SIG-M5 treated with dmso at 0.1 percent for 504 hours (cell line): Measurements from ENCODE around the gene KRTAP4-5.
"Not testable (repeated sequence)": the region's sequence is repeated elsewhere in the genome, so short reads cannot be mapped to it uniquely, and the experiment has no call there.

Source experiments
- DNase-seq: peaks from one replicate; lab custom pipeline; 2025; ENCODE audit not compliant: unreplicated experiment; lab: John Stamatoyannopoulos, UW

KRTAP4-5 gene

GRCh38 chr17:41147531-41148204 lies 2.0 kb downstream of the KRTAP4-5 start:
- DNase-seq = no peak

DNA sequence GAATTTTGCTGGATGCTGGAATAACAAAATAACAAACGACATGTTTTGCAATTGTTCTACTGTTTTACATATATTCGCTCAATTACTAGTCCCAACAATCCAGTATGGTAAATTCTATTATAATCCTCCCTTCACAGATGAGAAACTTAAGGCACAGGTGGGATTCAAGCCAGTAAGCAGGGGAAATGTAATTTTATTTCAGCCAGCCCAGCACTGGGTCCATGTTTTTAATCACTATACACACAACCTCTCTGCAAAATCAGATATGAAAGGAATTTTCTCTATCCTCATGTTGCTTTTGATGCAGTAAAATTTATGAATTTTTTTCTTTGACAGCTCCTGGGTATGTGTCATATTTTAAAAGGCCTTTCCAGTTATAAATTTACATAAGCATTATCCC lies 4.4 kb downstream of the KRTAP4-5 start:
- DNase-seq = no peak

DNA sequence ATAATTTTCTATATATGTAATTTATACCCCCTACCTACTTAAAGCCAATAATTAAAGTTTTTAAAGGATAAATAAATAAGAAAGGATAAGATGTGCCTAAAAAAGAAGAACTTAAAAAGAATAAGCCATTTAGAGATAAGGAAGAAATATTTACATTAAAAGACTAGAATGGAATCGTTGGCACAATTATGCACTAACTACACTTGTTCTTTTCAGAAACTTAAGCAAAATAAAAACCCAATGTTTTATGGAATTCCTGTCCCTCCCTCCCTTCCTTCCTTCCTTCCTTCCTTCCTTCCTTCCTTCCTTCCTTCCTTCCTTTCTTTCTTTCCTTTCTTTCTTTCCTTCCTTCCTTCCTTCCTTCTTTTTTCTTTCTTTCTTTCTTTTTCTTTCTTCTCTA lies 4.8 kb downstream of the KRTAP4-5 start:
- DNase-seq = no peak

GRCh38 chr17:41141361-41141760 lies 8.3 kb downstream of the KRTAP4-5 start:
- no peak for DNase-seq

GRCh38 chr17:41140360-41141131 lies 9.1 kb downstream of the KRTAP4-5 start, which contains the start of gene KRTAP4-6:
Gene KRTAP4-6, minus strand, starts transcription at chr17:41140544. Its CDS starts 57 bp downstream, at chr17:41140487.
- DNase-seq = no peak

GRCh38 chr17:41139865-41140264 lies 9.8 kb downstream of the KRTAP4-5 start:
- not testable (repeated sequence) for DNase-seq

DNA sequence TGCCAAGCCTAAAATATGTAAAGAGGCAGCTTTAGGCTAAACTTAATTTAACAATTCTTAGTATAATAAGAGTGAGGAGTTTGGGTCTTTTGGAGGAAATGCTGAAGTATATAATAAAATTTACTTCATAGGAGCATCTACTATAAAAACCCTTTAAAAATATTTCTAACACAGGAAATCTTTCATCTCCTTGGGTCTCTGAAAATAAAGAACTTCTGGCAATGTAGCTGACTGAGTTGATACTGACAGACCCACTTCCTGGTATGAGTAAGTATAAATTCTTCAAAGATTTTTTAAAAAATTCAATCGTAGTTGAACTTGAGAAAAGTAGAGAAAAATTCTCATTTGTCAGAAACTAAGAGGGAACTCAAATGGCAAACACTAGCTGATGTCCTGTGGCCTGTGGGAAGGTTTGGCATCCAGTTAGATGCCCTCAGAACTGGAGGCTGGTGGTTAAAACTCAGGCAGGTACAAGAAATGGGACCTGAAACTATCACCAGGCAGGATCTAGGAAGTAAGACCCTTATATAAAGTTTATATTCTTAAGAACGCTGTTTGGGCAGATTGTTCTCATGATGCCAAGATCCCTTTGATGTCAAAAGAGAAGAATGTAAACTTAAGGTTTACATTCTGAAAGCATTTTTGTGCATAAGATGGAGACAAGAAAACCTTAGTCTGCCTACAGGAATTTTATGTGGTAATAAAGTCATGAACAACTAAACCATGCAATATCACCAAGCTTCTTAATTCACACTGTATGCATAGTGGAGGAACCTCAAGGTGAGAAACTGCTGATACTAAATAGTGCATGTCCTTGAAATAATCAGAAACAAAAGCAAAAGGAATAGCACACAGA lies 15.5 kb downstream of the KRTAP4-5 start:
- no peak for DNase-seq

DNA sequence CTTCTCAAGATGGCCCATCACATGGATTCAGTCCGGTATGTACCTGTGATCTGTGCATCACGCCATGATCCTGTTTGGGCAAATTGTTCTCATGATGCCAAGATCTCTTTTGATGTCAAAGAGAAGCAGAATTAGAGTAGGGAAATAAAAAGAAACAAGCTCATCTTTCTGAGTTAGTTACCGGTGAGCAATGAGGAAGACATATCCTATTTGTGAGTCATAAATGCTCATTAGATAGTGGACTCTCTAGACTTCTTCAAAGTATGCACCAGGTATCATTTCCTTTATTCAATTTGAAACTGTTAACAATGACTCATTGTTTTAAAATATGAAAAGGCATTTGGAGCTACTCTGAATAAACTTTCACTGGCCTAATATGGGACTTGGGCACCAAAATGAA lies 17.6 kb downstream of the KRTAP4-5 start:
- no peak for DNase-seq

DNA sequence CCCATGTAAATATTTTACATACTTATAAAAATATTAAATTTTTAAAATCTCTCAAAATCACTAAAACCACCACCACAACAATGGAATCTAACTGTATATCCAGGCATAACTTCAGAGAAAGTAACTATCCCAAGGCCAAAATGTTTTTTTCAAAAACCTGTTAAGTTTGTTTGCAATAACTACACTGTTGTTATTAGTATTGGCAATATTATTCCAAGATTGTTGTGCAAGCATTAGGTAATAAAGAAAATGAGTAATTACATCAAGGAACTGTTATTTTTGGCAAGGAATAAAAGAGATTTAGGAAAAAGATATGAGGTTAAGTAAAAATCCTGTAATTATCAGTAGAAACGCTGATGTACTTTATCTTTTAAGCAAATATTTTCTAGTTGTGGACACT lies 22.3 kb downstream of the KRTAP4-5 start:
- no peak for DNase-seq

- no peak for DNase-seq
Observed at GRCh38 chr17:41126412-41126811, 23.2 kb downstream of the KRTAP4-5 start.

DNA sequence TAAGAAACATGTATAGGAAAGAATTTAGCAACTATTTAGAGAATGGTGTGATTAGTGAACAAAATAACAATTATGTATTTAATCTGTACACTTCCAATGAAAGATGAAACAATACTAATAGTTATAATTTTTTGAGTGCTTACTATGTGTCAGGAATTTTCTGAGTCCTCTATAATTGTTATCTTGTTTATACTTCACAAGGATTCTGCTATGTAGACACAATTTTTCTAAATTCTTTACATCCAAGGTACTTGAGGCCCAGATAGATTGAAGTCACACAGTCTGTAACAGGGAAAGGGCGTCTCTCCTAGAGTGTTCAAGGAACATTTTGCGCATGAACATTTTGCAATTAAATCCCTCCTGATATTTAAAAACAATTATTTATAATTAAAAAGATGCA lies 24.6 kb downstream of the KRTAP4-5 start:
- no peak for DNase-seq

DNA sequence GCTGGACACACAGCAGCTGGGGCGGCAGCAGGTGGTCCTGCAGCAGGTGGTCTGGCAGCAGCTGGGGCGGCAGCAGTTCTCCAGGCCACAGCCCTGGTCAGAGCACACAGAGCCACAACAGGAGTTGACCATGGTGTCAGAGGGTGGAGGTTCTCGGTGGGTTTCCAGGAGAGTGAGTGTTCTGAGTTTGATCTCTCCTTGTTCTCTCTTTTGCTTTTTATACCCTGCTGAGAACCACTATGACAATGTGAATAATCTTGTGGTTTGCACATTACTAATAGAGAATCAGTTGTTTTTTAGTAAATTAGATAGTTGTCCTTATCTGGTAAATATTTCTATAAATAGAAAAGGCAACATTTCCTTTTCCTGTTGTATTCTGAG lies 25.6 kb downstream of the KRTAP4-5 start, which contains the start of gene KRTAP4-12:
Gene KRTAP4-12, minus strand, starts transcription at position 192 of the 381 bp plus-strand sequence. Its CDS starts 60 bp downstream, at position 132.
- DNase-seq = not testable (repeated sequence)

DNA sequence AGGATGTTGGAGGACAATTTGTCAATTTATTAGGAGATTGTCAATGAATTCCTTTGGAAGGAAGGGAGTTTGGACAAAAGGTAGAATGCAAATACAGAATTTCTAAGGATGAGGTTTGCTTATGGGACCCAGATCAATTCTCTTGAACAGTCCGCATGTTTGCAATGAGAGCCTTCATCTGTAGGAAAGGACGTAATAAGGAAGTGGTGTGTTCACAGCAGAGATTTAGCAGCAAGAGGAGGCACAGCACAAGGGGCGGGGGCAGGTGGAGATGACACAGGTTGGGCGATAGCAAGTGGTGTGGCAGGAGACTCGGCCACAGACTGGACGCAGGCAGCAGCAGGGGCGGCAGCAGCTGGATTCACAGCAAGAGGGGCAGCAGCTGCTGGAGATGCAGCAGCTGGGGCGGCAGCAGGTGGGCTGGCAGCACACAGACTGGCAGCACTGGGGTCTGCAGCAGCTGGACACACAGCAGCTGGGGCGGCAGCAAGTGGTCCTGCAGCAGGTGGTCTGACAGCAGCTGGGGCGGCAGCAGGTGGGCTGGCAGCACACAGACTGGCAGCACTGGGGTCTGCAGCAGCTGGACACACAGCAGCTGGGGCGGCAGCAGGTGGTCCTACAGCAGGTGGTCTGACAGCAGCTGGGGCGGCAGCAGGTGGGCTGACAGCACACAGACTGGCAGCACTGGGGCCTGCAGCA lies 26.2 kb downstream of the KRTAP4-5 start:
- DNase-seq = not testable (repeated sequence)

DNA sequence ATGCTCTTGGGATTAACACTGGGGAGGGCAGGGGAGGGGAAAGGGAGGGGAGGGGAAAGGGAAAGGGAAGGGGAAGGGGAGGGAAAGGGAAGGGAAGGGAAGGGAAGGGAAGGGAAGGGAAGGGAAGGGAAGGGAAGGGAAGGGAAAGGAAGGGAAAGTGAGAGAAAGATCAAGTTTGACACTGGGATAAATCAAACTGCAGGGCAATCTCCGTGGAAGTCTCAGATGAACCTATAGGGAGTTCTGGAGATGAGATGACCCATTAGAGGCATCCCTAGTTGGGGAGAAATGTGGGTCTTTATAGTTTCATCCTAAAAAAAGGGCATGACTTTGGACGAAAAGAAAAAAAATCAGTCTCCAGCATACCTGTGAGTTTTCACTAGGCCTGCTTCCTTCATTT lies 27.9 kb downstream of the KRTAP4-5 start:
- no peak for DNase-seq

DNA sequence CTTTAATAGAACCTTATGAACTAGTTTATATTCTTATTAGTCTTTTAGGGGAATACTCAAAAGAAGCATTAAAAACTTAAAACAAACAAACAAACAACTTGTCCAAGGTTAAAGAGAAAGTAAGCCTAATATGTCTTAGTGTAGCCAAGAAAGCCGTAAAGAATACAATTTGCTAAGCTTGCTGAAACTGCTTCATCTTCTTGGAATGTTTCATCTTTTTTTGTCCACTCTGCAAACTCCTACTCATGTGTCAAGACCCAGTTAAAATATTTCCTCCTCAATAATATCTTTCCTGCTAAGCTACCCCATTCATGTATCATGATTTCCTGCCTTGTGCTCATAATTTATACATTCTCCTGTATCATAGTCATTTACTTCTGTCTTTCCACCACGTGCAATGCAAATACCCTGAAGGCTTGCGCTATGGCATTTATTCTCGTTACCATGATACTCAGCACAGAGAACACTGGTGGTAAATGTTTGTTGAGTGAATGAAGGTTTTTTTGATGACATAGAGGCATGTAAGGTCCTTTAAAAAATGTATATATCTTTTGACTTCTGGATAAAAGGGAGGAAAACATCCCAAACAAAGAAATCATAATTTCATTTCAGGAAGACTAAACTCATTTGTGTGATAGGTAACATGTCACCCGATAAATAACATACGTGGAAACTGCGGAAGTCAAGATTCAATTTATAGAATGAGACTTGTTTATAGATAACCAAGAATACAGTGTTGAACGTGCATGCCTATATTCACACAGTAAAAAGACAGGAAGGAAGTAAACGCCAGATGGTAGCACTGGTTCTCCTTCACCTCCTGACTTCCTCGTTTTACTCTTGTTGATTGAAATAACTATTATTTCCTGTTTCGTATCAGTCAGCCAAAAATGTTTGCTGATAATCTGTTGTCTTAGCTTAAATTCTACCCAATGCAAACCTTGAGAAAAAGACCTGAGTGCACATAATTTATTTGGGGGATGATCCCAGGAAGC lies 29.6 kb downstream of the KRTAP4-5 start:
- DNase-seq = not testable (repeated sequence)

- no peak for DNase-seq
Observed at GRCh38 chr17:41118721-41119120, 30.9 kb downstream of the KRTAP4-5 start.

- not testable (repeated sequence) for DNase-seq
Observed at GRCh38 chr17:41117846-41118386, 31.7 kb downstream of the KRTAP4-5 start, which contains the start of gene KRTAP4-11. Gene KRTAP4-11, minus strand, starts transcription at chr17:41118373. Its CDS starts 58 bp downstream, at chr17:41118315.

- DNase-seq = no peak
Observed at GRCh38 chr17:41116297-41116696, 33.3 kb downstream of the KRTAP4-5 start.
